Mucosa of descending colon (tissue), 3 donors: Measurements from ENCODE around the gene CCDC51. TPM values are rescaled to one million over a fixed set of nuclear protein-coding genes. Genes with fewer than 3 reads are reported as not detected.

Experiments used
- ATAC-seq: fragments of 200-7000 bp; cut with Tn5 transposase; one replicate; pipeline ENCODE4 v1.9.1; 2020; ENCODE audit warnings: mild to moderate bottlenecking, moderate library complexity
- DNase-seq, 3 donors: peaks; one replicate each; pipeline ENCODE4 v3.0.0-alpha.2; 2020
- H3K36me3 ChIP-seq: fragments of 200-600 bp; one replicate; pipeline ENCODE4 v1.8.0; 2021; ENCODE audit warnings: low read depth, mild to moderate bottlenecking
- H3K4me1 ChIP-seq: fragments of 200-600 bp; one replicate; pipeline ENCODE4 v1.8.0; 2021; ENCODE audit warnings: low read depth, mild to moderate bottlenecking
- H3K4me3 ChIP-seq: fragments of 200-600 bp; one replicate; pipeline ENCODE4 v1.8.0; 2021; ENCODE audit warnings: mild to moderate bottlenecking
- H3K9me3 ChIP-seq: fragments of 200-600 bp; one replicate; pipeline ENCODE4 v1.8.0; 2021; ENCODE audit warnings: mild to moderate bottlenecking
- CTCF ChIP-seq: fragments of 200-600 bp; IDR thresholded peaks from one replicate; pipeline ENCODE4 v1.8.0; 2022; ENCODE audit warnings: antibody characterized with exemption, mild to moderate bottlenecking
- intact Hi-C, 2 donors: fragments of 100-400 bp; cut with DNase I in 1 of 2; cut with micrococcal nuclease in 1 of 2; formaldehyde crosslinking; loops; one replicate each; pipeline versions ENCODE4 v1.11.0 to v1.11.1; 2022; cut with DNase I, micrococcal nuclease
- total RNA-seq, 3 donors: library from RNA; stranded (reverse); fragmentation: NEBNext Ultra II Directional in 2 of 3; extraction: Animal tissue kit (Norgen Biotek cat#: 25700) in 2 of 3; gene quantifications; one replicate each; pipeline versions ENCODE4 v1.2.1 to v1.2.4, GENCODE V29; 2021 to 2023
- donor health status: DM: no; HTN: no; CAD: no; lungs with moderate emphysema.
- donor health status: DM: no; HTN: no; CAD: no.
- donor health status: DM: no; HTN: yes; CAD: no.

CCDC51 gene
- total RNA-seq, 3 donors from 2014 or later, result 13.0 to 15.3 (median 14.8) TPM

DNA sequence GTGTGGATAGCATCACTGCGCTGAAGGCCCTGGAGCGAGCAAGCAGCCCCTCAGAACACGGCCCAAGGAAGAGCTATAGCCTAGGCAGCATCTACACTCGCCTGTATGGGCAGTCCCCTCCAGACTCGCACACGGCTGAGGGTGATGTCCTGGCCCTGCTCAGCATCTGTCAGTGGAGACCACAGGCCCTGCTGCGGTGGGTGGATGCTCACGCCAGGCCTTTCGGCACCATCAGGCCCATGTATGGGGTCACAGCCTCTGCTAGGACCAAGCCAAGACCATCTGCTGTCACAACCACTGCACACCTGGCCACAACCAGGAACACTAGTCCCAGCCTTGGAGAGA is 27.2 kb upstream of the CCDC51 start:
- TF ChIP-seq CTCF, result no peak
- no peaks in the 10 kb centered on the region for H3K9me3 ChIP-seq
- DNase-seq (no peak), ATAC-seq (no peak)
- H3K36me3 ChIP-seq, result peaks cover 4% of the 10 kb centered on the region
- H3K4me1 ChIP-seq, result peaks cover 54% of the 10 kb centered on the region
- H3K4me3 ChIP-seq, result no peak overlapping the region
- intact Hi-C loops, result loop anchor here in 1 of 2 donors (5.0 kb wide), 1 partner anchor 80 kb away; no protein-coding TSS in a partner anchor

DNA sequence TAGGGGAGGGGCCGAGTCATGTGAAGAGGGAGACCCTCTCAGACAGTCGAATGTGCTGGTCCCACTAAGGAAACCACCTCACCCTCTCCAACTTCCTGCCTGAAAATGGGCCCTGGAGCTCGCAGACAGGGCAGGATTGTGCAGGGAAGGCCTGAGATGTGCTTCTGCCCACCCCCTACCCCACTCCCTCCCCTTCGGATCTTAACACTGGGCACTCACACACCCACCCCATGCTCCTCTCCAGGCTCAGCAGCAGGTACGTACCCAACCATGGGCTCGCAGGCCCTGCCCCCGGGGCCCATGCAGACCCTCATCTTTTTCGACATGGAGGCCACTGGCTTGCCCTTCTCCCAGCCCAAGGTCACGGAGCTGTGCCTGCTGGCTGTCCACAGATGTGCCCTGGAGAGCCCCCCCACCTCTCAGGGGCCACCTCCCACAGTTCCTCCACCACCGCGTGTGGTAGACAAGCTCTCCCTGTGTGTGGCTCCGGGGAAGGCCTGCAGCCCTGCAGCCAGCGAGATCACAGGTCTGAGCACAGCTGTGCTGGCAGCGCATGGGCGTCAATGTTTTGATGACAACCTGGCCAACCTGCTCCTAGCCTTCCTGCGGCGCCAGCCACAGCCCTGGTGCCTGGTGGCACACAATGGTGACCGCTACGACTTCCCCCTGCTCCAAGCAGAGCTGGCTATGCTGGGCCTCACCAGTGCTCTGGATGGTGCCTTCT is 26.6 kb upstream of the CCDC51 start:
- intact Hi-C loops, result loop anchor here in 1 of 2 donors (5.0 kb wide), 1 partner anchor 81 kb away; no protein-coding TSS in a partner anchor
- TF ChIP-seq CTCF, result no peak
- H3K4me3 ChIP-seq, result peak overlapping the region; percentile 15
- ATAC-seq, result peak; percentile 12
- DNase-seq, result peak in 2 of 3 donors; percentile 64 to 73
- H3K9me3 ChIP-seq, result no peaks in the 10 kb centered on the region
- peaks cover 4% of the 10 kb centered on the region for H3K36me3 ChIP-seq
- peaks cover 48% of the 10 kb centered on the region for H3K4me1 ChIP-seq

- Histone ChIP-seq H3K9me3 (no peaks in the 10 kb centered on the region), H3K4me1 (peaks cover 40% of the 10 kb centered on the region), H3K4me3 (peak overlapping the region; percentile 15), H3K36me3 (peaks cover 4% of the 10 kb centered on the region)
- ATAC-seq, result peak; percentile 91
- intact Hi-C loops, result loop anchor here in 1 of 2 donors (5.0 kb wide), 1 partner anchor 82 kb away; no protein-coding TSS in a partner anchor
- DNase-seq, result peak; percentile 93 to 96 (median 95)
- peak; percentile 32 for TF ChIP-seq CTCF
These were observed 25.8 kb upstream of the CCDC51 start for GRCh38 chr3:48465531-48466378.

GRCh38 chr3:48465237-48465530 is 25.3 kb upstream of the CCDC51 start:
- TF ChIP-seq CTCF, result no peak
- Histone ChIP-seq H3K4me3 (no peak overlapping the region), H3K9me3 (no peaks in the 10 kb centered on the region), H3K4me1 (peaks cover 40% of the 10 kb centered on the region), H3K36me3 (peaks cover 4% of the 10 kb centered on the region)
- peak; percentile 22 for ATAC-seq
- DNase-seq, result no peak
- intact Hi-C loops, result loop anchor here in 1 of 2 donors (5.0 kb wide), 1 partner anchor 82 kb away; no protein-coding TSS in a partner anchor

DNA sequence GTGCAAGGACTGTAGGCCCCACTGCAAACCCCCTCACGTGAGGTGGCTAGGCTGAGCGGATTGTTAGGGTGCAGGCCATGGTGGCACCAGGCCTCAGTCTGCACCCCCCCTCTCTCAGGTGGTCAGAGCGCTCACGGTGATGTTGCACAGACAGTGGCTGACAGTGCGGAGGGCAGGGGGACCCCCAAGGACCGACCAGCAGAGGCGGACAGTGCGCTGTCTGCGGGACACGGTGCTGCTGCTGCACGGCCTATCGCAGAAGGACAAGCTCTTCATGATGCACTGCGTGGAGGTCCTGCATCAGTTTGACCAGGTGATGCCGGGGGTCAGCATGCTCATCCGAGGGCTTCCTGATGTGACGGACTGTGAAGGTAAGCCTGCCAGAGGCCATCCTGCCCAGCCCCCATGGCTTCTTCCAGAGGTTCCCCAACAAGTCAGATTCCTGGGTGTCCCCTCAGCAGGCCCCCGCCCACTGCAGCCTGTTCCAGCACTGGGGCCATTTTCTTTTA is 24.8 kb upstream of the CCDC51 start:
- no peak for TF ChIP-seq CTCF
- intact Hi-C loops, result loop anchor here (5.0 kb wide), 1 partner anchor 83 kb away; no protein-coding TSS in a partner anchor
- Histone ChIP-seq H3K9me3 (no peaks in the 10 kb centered on the region), H3K4me1 (peaks cover 40% of the 10 kb centered on the region), H3K4me3 (no peak overlapping the region), H3K36me3 (peaks cover 4% of the 10 kb centered on the region)
- DNase-seq (peak in 2 of 3 donors; percentile 53 to 64), ATAC-seq (no peak)
